ENCODE measurements around the gene ALG9.

- TF ChIP-seq CTCF (IDR thresholded peaks at IDR 0.05): no peak
- TF ChIP-seq POLR2A (IDR thresholded peaks at IDR 0.05): no peak
Measured at GRCh38 chr11:111837366-111837891, 34.0 kb downstream of the ALG9 start.
